ENCODE results near the gene CCDC196. TPM values are rescaled to one million over a fixed set of nuclear protein-coding genes. Genes with fewer than 3 reads are reported as not detected.

The CCDC196 gene, protein sequence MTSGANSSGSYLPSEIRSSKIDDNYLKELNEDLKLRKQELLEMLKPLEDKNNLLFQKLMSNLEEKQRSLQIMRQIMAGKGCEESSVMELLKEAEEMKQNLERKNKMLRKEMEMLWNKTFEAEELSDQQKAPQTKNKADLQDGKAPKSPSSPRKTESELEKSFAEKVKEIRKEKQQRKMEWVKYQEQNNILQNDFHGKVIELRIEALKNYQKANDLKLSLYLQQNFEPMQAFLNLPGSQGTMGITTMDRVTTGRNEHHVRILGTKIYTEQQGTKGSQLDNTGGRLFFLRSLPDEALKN
- not detected in 2 replicates for total RNA-seq
- polyA plus RNA-seq = 0.13 TPM in 1 of 2 replicates, not detected in the other

DNA sequence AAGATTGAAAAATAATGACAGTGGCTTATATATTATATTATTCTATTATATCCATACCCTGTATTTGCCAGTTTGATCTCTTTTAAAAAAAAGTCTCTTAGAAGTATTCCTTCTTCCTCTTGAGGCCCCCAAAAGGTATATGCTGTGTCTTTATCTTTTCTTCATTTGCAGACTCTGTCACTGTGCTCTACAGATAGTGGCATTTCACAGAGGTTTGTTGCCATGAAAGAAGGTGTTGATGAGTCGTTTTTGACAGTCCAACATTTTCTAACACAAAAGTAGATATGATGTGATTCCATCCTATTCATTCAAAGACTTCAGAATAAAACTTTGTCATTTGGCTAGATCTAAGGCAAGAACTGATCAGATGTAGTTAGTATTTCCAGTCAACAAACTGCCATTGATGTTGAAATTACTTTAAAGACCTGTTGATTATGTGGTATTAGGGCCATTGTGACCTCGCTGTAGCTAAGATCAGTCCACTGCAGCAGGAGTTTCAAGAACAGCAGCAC, at the start of gene CCDC196:
CCDC196 (plus strand) TSS at position 462 of the 512 bp plus-strand sequence. CDS start 132 bp downstream, outside the sequence.
- H3K4me1 ChIP-seq (ENCODE audit: low read depth) = peaks cover 7% of the 10 kb centered on the region
- no peaks in the 10 kb centered on the region for H3K36me3 ChIP-seq
- TF ChIP-seq, protein P1, sequence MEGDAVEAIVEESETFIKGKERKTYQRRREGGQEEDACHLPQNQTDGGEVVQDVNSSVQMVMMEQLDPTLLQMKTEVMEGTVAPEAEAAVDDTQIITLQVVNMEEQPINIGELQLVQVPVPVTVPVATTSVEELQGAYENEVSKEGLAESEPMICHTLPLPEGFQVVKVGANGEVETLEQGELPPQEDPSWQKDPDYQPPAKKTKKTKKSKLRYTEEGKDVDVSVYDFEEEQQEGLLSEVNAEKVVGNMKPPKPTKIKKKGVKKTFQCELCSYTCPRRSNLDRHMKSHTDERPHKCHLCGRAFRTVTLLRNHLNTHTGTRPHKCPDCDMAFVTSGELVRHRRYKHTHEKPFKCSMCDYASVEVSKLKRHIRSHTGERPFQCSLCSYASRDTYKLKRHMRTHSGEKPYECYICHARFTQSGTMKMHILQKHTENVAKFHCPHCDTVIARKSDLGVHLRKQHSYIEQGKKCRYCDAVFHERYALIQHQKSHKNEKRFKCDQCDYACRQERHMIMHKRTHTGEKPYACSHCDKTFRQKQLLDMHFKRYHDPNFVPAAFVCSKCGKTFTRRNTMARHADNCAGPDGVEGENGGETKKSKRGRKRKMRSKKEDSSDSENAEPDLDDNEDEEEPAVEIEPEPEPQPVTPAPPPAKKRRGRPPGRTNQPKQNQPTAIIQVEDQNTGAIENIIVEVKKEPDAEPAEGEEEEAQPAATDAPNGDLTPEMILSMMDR (IDR thresholded peaks at IDR 0.05; ENCODE audit: low read depth, low read length) = no peak
- no peak within 1 kb of the TSS for H3K27ac ChIP-seq
- H3K9me3 ChIP-seq (ENCODE audit: low read depth) = no peaks in the 10 kb centered on the region
- no peak for DNase-seq (ENCODE audit: low read depth in 1 of 2, low spot score in 1 of 2)
- H3K27me3 ChIP-seq = no peaks in the 10 kb centered on the region
- H3K4me3 ChIP-seq = no peak within 1 kb of the TSS

DNA sequence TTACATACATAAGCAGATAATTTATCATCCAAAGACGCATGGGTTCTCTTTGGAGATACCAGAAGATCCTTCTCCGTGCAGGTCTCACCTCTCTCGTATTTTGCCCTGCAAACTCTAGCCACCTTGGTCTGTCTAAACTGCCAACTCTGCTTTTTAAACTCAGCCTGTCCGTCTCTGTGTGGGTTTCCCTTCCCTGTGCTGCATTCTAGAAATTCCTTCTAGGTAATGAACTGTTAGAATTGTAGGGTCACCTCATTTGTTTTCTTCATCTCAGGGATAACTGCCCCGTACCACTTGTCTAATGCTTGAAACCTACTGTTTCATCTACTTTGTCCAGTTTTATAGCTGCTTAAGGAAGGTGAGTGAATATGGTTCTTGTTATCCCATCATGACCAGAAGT, 45.4 kb upstream of the CCDC196 start:
- H3K4me3 ChIP-seq = no peak overlapping the region
- no peak for DNase-seq (ENCODE audit: low read depth in 1 of 2, low spot score in 1 of 2)
- H3K36me3 ChIP-seq = no peaks in the 10 kb centered on the region
- no peaks in the 10 kb centered on the region for H3K27me3 ChIP-seq
- H3K9me3 ChIP-seq (ENCODE audit: low read depth) = no peaks in the 10 kb centered on the region
- no peak overlapping the region for H3K27ac ChIP-seq
- TF ChIP-seq, protein P1 (IDR thresholded peaks at IDR 0.05; ENCODE audit: low read depth, low read length) = no peak
- H3K4me1 ChIP-seq (ENCODE audit: low read depth) = no peaks in the 10 kb centered on the region

DNA sequence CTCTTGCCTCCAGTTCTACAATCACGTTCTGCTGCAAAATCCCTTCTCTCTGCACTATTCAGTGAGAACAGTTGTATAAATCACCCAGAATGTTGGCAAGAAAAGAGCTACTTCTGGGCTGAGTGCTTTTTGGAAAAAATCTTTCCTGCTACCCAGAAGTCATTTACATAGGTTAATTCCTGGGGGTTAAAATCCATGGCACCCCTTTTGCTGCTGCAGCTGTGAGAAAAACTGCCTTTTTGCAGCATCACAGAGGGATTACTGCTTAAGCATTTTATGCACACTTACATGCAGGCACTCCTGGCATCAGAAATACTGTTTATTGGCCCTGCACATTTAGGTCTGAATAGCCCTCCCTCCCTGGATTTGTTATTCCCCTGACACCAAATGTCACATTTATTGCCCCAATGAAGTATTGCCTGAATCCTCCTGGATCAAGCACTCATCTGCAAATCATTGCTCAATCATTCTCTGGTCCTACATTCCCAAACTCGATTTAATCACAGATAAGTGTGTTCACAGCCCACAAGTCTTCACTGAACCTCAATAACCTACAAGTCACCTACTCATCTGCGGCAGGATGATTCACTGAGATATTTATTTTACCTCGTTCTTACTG, 43.1 kb upstream of the CCDC196 start:
- H3K36me3 ChIP-seq = no peaks in the 10 kb centered on the region
- no peak overlapping the region for H3K4me3 ChIP-seq
- no peaks in the 10 kb centered on the region for H3K9me3 ChIP-seq (ENCODE audit: low read depth)
- no peaks in the 10 kb centered on the region for H3K4me1 ChIP-seq (ENCODE audit: low read depth)
- H3K27ac ChIP-seq = no peak overlapping the region
- no peaks in the 10 kb centered on the region for H3K27me3 ChIP-seq
- TF ChIP-seq, protein P1 (IDR thresholded peaks at IDR 0.05; ENCODE audit: low read depth, low read length) = no peak
- DNase-seq (ENCODE audit: low read depth in 1 of 2, low spot score in 1 of 2) = no peak

DNA sequence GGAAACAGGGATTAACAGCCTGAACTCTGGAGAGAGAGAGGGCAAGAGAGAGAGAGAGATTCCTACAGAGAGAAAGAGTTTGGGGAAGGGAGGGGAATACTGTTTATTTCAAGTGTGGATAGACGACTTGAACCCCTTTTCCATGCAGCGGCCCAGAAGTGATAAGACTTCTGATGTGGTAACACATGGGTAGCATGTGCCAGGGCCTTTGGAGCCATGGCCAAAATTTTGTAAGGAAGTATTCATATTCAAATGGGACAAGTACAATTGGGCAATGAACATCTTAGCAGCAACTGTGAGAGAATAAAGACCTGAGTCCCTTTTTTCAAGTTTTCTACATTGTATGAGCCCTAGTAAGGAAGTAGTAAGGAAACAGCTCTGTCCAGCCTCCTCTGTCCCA, 42.4 kb upstream of the CCDC196 start:
- H3K4me3 ChIP-seq = no peak overlapping the region
- no peaks in the 10 kb centered on the region for H3K27me3 ChIP-seq
- TF ChIP-seq, protein P1 (IDR thresholded peaks at IDR 0.05; ENCODE audit: low read depth, low read length) = no peak
- no peaks in the 10 kb centered on the region for H3K4me1 ChIP-seq (ENCODE audit: low read depth)
- no peaks in the 10 kb centered on the region for H3K9me3 ChIP-seq (ENCODE audit: low read depth)
- no peak for DNase-seq (ENCODE audit: low read depth in 1 of 2, low spot score in 1 of 2)
- H3K36me3 ChIP-seq = no peaks in the 10 kb centered on the region
- H3K27ac ChIP-seq = no peak overlapping the region

DNA sequence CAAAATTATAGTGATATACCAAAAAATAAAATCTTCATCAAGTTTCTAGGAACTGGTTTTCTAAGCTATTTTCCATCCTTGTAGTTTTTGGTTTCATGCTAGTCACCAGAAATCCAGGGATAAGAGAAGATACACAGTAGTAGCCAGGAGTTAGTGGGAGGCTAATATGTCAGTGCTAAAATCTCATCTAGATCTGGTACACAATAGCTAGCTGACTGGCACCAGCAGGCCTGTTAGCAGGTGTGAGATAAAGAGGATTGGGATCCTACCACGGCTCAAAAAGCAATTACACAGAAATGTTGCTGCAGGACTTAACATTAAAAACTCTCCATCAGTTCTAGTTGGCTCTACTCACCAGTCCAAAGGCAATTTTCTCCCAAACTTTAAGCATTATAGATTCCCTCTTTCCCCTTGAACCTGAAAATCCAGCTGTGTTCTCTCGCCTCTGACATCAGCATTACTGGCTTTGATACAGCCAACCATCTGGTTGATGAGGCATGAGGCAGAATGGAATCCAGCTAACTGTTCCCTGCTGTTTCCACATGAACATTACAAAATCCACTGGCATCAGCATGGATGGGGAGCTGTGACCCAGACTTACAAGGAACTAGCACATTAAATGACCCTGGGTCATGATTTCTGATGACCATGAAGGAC, 41.8 kb upstream of the CCDC196 start:
- DNase-seq (ENCODE audit: low read depth in 1 of 2, low spot score in 1 of 2) = peak in 1 of 2 donors; percentile 1
- Histone ChIP-seq H3K9me3 (ENCODE audit: low read depth) (no peaks in the 10 kb centered on the region), H3K4me1 (ENCODE audit: low read depth) (no peaks in the 10 kb centered on the region), H3K36me3 (no peaks in the 10 kb centered on the region), H3K27ac (no peak overlapping the region), H3K27me3 (no peaks in the 10 kb centered on the region), H3K4me3 (no peak overlapping the region)
- TF ChIP-seq, protein P1 (IDR thresholded peaks at IDR 0.05; ENCODE audit: low read depth, low read length) = no peak
